Keratinocyte (primary cell): ENCODE data around the gene SLC39A3. TPM values are rescaled to one million over a fixed set of nuclear protein-coding genes. Genes with fewer than 3 reads are reported as not detected.

Experiments
- DNase-seq: peaks from one replicate; pipeline ENCODE4 v3.0.0-alpha.2; 2011; ENCODE audit warnings: low read depth, missing footprints, low spot score
- FAIRE-seq: peaks from 2 replicates; lab custom pipeline; 2011; peaks lifted over from hg19 to GRCh38; lab: Jason Lieb, UNC
- H2AFZ ChIP-seq: 2 replicates; pipeline ENCODE4 v1.6.0; 2012; ENCODE audit warnings: low read length, control low read depth, inconsistent platforms; ENCODE audit not compliant: control insufficient read depth
- H3K27ac ChIP-seq: 2 replicates; pipeline ENCODE4 v1.5.1; 2011; ENCODE audit warnings: low read length; ENCODE audit not compliant: control insufficient read depth, insufficient read depth
- H3K27me3 ChIP-seq: 3 replicates; pipeline ENCODE4 v1.6.0; 2011; ENCODE audit warnings: low read length; ENCODE audit not compliant: control insufficient read depth, insufficient read depth; ENCODE audit errors: extremely low read depth
- H3K36me3 ChIP-seq, 2 experiments: 2 replicates in 1 of 2; 3 replicates in 1 of 2; pipeline ENCODE4 v1.5.1; 2011; ENCODE audit warnings: low read length in 2 of 2, mild to moderate bottlenecking in 1 of 2; ENCODE audit not compliant: control insufficient read depth in 2 of 2, insufficient read depth in 2 of 2; ENCODE audit errors: extremely low read depth in 1 of 2
- H3K4me1 ChIP-seq: 3 replicates; pipeline ENCODE4 v1.5.1; 2011; ENCODE audit warnings: low read length; ENCODE audit not compliant: control insufficient read depth, insufficient read depth; ENCODE audit errors: extremely low read depth
- H3K4me2 ChIP-seq: 3 replicates; pipeline ENCODE4 v1.6.0; 2011; ENCODE audit warnings: low read depth, low read length; ENCODE audit not compliant: control insufficient read depth, insufficient read depth; ENCODE audit errors: extremely low read depth
- H3K4me3 ChIP-seq, 3 experiments: fragments of 200-600 bp in 1 of 3; sonication (generic) in 1 of 3; 2 replicates in 2 of 3; 3 replicates in 1 of 3; pipeline ENCODE4 v1.5.1; 2011 to 2016; ENCODE audit warnings: low read length in 3 of 3, mild to moderate bottlenecking in 3 of 3, control low read depth in 2 of 3, inconsistent platforms in 1 of 3, low read depth in 1 of 3, mixed read lengths in 1 of 3, mixed run types in 1 of 3, moderate library complexity in 1 of 3; ENCODE audit not compliant: control insufficient read depth in 2 of 3, insufficient read depth in 2 of 3; ENCODE audit errors: extremely low read depth in 1 of 3
- H3K79me2 ChIP-seq: 2 replicates; pipeline ENCODE4 v1.6.0; 2012; ENCODE audit warnings: low read length; ENCODE audit not compliant: control insufficient read depth, insufficient read depth
- H3K9ac ChIP-seq: 3 replicates; pipeline ENCODE4 v1.6.0; 2011; ENCODE audit warnings: low read length; ENCODE audit not compliant: control insufficient read depth, insufficient read depth; ENCODE audit errors: extremely low read depth
- H3K9me1 ChIP-seq: 3 replicates; pipeline ENCODE4 v1.6.0; 2011; ENCODE audit warnings: low read length; ENCODE audit not compliant: control insufficient read depth, insufficient read depth; ENCODE audit errors: extremely low read depth
- H3K9me3 ChIP-seq: 2 replicates; pipeline ENCODE4 v1.5.1; 2012; ENCODE audit warnings: low read depth, low read length; ENCODE audit not compliant: control insufficient read depth
- H4K20me1 ChIP-seq: 3 replicates; pipeline ENCODE4 v1.6.0; 2011; ENCODE audit warnings: low read length; ENCODE audit not compliant: control insufficient read depth, insufficient read depth; ENCODE audit errors: extremely low read depth
- CTCF ChIP-seq, 3 experiments: IDR thresholded peaks in 1 of 3; conservative IDR thresholded peaks in 1 of 3; optimal IDR thresholded peaks in 1 of 3; 2 replicates in 2 of 3; 3 replicates in 1 of 3; pipeline versions ENCODE3 to v1.5.1; 2011; ENCODE audit warnings: low read length in 3 of 3, mild to moderate bottlenecking in 3 of 3, moderate library complexity in 2 of 3, control low read depth in 1 of 3, inconsistent platforms in 1 of 3; ENCODE audit not compliant: insufficient read depth in 2 of 3; ENCODE audit errors: extremely low read depth in 1 of 3
- EZH2 ChIP-seq: IDR thresholded peaks from one replicate; pipeline ENCODE4 v1.6.1; 2012; ENCODE audit warnings: inconsistent platforms, mild to moderate bottlenecking, low read length, moderate library complexity
- dilution Hi-C: fragments of 300-500 bp; cut with MboI; formaldehyde crosslinking; loops from one replicate; pipeline ENCODE4 v1.7.0; 2020; ENCODE audit warnings: low sequenced_read_pairs; ENCODE audit not compliant: extremely low pct_ligation_motif_present
- polyA plus RNA-seq, 5 experiments: library from polyadenylated mRNA; depleted of rRNA in 3 of 5; stranded (reverse) in 3 of 5; stranded (forward) in 1 of 5; unstranded in 1 of 5; fragments of >200 nt; gene quantifications; 1 replicate in 1 of 5; 2 replicates in 3 of 5; 3 replicates in 1 of 5; pipeline versions ENCODE4 v1.2.1 to v1.2.3, GENCODE V29; 2011 to 2012; ENCODE audit warnings: missing spikeins in 2 of 5, low read depth in 1 of 5, low replicate concordance in 1 of 5

Gene SLC39A3
- polyA plus RNA-seq, 1 donor (not counting 4 experiments of a cell fraction or from before 2014, with no cell fraction given), result 26.2 TPM

GRCh38 chr19:2727640-2727944 lies 12.2 kb downstream of the SLC39A3 start:
- Histone ChIP-seq H3K27ac (no peak overlapping the region), H3K4me2 (peak overlapping the region; percentile 27), H3K27me3 (peaks cover 20% of the 10 kb centered on the region), H3K36me3 (peaks cover 0 to 1% of the 10 kb centered on the region in 2 experiments), H3K4me3 (no peak overlapping the region), H2AFZ (no peak overlapping the region), H3K79me2 (no peaks in the 10 kb centered on the region), H4K20me1 (peaks cover 5% of the 10 kb centered on the region), H3K9ac (no peak overlapping the region), H3K9me3 (no peaks in the 10 kb centered on the region), H3K9me1 (no peaks in the 10 kb centered on the region), H3K4me1 (peaks cover 15% of the 10 kb centered on the region)
- FAIRE-seq (peak; percentile 81), DNase-seq (no peak)
- TF ChIP-seq EZH2 (no peak), CTCF (optimal IDR thresholded peaks at IDR 0.05 in 1 of 3, IDR thresholded peaks at IDR 0.05 in 1 of 3, conservative IDR thresholded peaks at IDR 0.05 in 1 of 3; ENCODE audit: extremely low read depth in 1 of 3, insufficient read depth in 2 of 3, low read length in 3 of 3) (no peak)
- dilution Hi-C loops, result no loop called here

DNA sequence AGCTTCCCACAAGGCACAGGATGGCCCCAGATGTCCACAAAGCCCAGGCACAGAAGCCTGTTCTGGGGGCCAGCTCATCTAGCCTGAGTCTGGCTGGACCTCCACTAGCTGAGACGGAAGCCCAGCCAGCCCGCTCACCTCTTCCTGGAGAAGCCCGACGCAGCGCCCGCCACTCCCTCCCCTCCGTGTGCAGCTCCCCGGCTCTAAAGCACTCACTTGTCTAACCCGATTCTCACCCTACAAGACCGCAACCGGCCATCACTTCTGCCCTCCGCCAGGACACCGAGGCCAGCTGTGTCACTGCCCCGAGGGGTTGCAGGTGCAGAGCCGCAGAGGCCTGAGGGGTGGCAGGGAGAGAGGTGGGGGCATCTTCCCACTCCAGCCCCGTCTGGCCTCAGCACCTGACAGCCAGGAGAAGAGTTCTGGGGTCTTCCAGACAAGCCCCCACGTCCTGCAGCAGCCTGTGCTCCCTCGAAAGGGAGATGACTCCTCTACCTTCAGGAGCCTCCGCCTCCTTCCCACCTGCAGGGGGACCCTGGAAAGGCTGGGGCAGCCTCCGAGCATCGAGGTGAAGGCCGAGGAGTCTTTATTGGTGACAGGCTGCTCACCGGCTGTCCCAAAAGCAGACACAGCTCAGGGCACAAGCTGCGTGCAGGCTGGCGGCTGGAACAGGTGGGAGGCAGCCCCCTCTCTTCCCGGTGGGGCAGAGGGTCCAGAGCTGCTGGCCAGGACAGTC lies 12.7 kb downstream of the SLC39A3 start:
- Histone ChIP-seq H2AFZ (no peak overlapping the region), H3K4me2 (peak overlapping the region; percentile 32), H3K4me3 (no peak overlapping the region), H3K9ac (no peak overlapping the region), H3K36me3 (peaks cover 0 to 1% of the 10 kb centered on the region in 2 experiments), H3K9me3 (no peaks in the 10 kb centered on the region), H3K9me1 (no peaks in the 10 kb centered on the region), H3K4me1 (peaks cover 15% of the 10 kb centered on the region), H4K20me1 (peaks cover 5% of the 10 kb centered on the region), H3K79me2 (no peaks in the 10 kb centered on the region), H3K27me3 (peaks cover 25% of the 10 kb centered on the region), H3K27ac (no peak overlapping the region)
- dilution Hi-C loops, result no loop called here
- DNase-seq (no peak), FAIRE-seq (no peak)
- peak; percentile 53 for TF ChIP-seq EZH2
- no peak for TF ChIP-seq CTCF (optimal IDR thresholded peaks at IDR 0.05 in 1 of 3, IDR thresholded peaks at IDR 0.05 in 1 of 3, conservative IDR thresholded peaks at IDR 0.05 in 1 of 3; ENCODE audit: extremely low read depth in 1 of 3, insufficient read depth in 2 of 3, low read length in 3 of 3)
